OCI-LY1 (cell line): Measurements from ENCODE around the gene CACNA2D4.

ENCODE experiments used
- H2AFZ ChIP-seq: fragments of 200-600 bp; sonication (generic), shearing (Covaris generic); 2 replicates; pipeline ENCODE4 v1.6.0; 2014; ENCODE audit warnings: antibody characterized with exemption, mild to moderate bottlenecking, low read length
- H3F3A ChIP-seq: fragments of 200-600 bp; sonication (generic), shearing (Covaris generic); 2 replicates; pipeline ENCODE4 v1.6.0; 2014; ENCODE audit warnings: mild to moderate bottlenecking, antibody characterized with exemption, low read length, moderate library complexity; ENCODE audit not compliant: insufficient read depth
- H3K27ac ChIP-seq: fragments of 200-600 bp; sonication (generic); 2 replicates; pipeline ENCODE4 v1.5.1; 2014; ENCODE audit warnings: low read length, mixed run types, mild to moderate bottlenecking, low read depth; ENCODE audit not compliant: poor library complexity, severe bottlenecking
- H3K27me3 ChIP-seq: fragments of 200-600 bp; sonication (generic); 2 replicates; pipeline ENCODE4 v1.6.0; 2014; ENCODE audit warnings: antibody characterized with exemption, mild to moderate bottlenecking, low read length, moderate library complexity; ENCODE audit not compliant: insufficient read depth
- H3K36me3 ChIP-seq: fragments of 200-600 bp; sonication (generic); 2 replicates; pipeline ENCODE4 v1.6.1; 2014; ENCODE audit warnings: mild to moderate bottlenecking, antibody characterized with exemption, low read length, moderate library complexity, mixed read lengths; ENCODE audit not compliant: insufficient read depth
- H3K4me1 ChIP-seq: fragments of 200-600 bp; sonication (generic); 2 replicates; pipeline ENCODE4 v1.5.1; 2014; ENCODE audit warnings: mild to moderate bottlenecking, low read length, moderate library complexity; ENCODE audit not compliant: insufficient read depth, severe bottlenecking
- H3K4me2 ChIP-seq: fragments of 200-600 bp; sonication (generic), shearing (Covaris generic); 2 replicates; pipeline ENCODE4 v1.6.1; 2014; ENCODE audit warnings: low read length
- H3K4me3 ChIP-seq: fragments of 200-600 bp; sonication (generic); 2 replicates; pipeline ENCODE4 v1.5.1; 2014; ENCODE audit warnings: low read length, low read depth, mild to moderate bottlenecking, mixed read lengths; ENCODE audit not compliant: poor library complexity, severe bottlenecking
- H3K79me2 ChIP-seq: fragments of 200-600 bp; shearing (Covaris generic); 2 replicates; pipeline ENCODE4 v1.6.1; 2016; ENCODE audit warnings: mixed run types, low read length, mixed read lengths; ENCODE audit not compliant: insufficient read depth
- H3K9ac ChIP-seq: fragments of 200-600 bp; sonication (generic), shearing (Covaris generic); 2 replicates; pipeline ENCODE4 v1.6.1; 2014; ENCODE audit warnings: mild to moderate bottlenecking, low read length, mixed read lengths
- H3K9me2 ChIP-seq: fragments of 200-600 bp; sonication (generic), shearing (Covaris generic); 2 replicates; pipeline ENCODE4 v1.6.1; 2014; ENCODE audit warnings: low read depth, mild to moderate bottlenecking, low read length, mixed read lengths
- H3K9me3 ChIP-seq: fragments of 200-600 bp; shearing (Covaris generic); 2 replicates; pipeline ENCODE4 v1.6.1; 2014; ENCODE audit warnings: low read length, mixed read lengths
- H4K20me1 ChIP-seq: fragments of 200-600 bp; sonication (generic), shearing (Covaris generic); 2 replicates; pipeline ENCODE4 v1.6.0; 2016; ENCODE audit warnings: mild to moderate bottlenecking, low read length; ENCODE audit not compliant: insufficient read depth
- CTCF ChIP-seq: fragments of 200-600 bp; sonication (generic), shearing (Covaris generic); IDR thresholded peaks from 2 replicates; pipeline ENCODE4 v1.5.1; 2017; ENCODE audit warnings: mild to moderate bottlenecking, antibody characterized with exemption, low read length, moderate library complexity, mixed read lengths
- EZH2 ChIP-seq: fragments of 200-600 bp; sonication (generic), shearing (Covaris generic); IDR thresholded peaks from 2 replicates; pipeline ENCODE4 v1.8.0; 2017; ENCODE audit warnings: borderline replicate concordance, mixed run types, mild to moderate bottlenecking, antibody characterized with exemption, low read length, moderate library complexity, mixed read lengths

The CACNA2D4 gene

GRCh38 chr12:1766110-1766509 is 152.3 kb downstream of the CACNA2D4 start:
- Histone ChIP-seq H3F3A (no peaks in the 10 kb centered on the region; the same call in 1 of the 2 replicates), H3K9me3 (no peaks in the 10 kb centered on the region), H2AFZ (no peak overlapping the region), H3K4me1 (no peaks in the 10 kb centered on the region), H3K9me2 (no peaks in the 10 kb centered on the region), H3K27ac (no peak overlapping the region), H3K4me2 (no peak overlapping the region), H3K9ac (no peak overlapping the region), H3K27me3 (no peaks in the 10 kb centered on the region), H3K79me2 (peaks cover 35% of the 10 kb centered on the region), H3K4me3 (no peak overlapping the region), H3K36me3 (peaks cover 17% of the 10 kb centered on the region), H4K20me1 (no peaks in the 10 kb centered on the region; the same call in 1 of the 2 replicates)
- TF ChIP-seq EZH2, result no peak
- TF ChIP-seq CTCF, result no peak

DNA sequence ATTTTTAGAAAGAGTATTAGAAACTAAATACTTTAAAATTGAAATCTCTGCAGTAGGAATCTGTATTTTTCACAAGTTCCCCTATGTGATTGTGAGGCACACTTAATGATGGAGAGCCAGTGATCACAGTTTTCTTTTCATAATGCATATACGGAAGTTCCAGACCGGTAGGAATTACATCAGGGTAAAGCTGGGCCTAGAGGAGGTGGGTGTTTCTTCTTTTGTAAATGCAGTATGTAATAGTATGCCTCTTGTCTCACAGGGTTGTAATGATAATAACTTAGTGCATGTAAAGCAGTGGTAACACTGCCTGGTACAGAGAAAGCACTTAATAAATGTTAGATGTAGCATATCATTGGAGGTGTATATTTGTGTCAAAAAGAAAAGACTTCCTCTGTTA is 155.3 kb downstream of the CACNA2D4 start:
- H3K4me3 ChIP-seq, result no peak overlapping the region
- H3F3A ChIP-seq, result no peaks in the 10 kb centered on the region; the same call in 1 of the 2 replicates
- no peak overlapping the region for H3K9ac ChIP-seq
- no peak overlapping the region for H2AFZ ChIP-seq
- H3K27ac ChIP-seq, result no peak overlapping the region
- H3K9me2 ChIP-seq, result no peaks in the 10 kb centered on the region
- peaks cover 39% of the 10 kb centered on the region for H3K36me3 ChIP-seq
- H3K9me3 ChIP-seq, result peaks cover 3% of the 10 kb centered on the region; the same call in 1 of the 2 replicates
- no peak for TF ChIP-seq EZH2
- no peak for TF ChIP-seq CTCF
- no peaks in the 10 kb centered on the region for H3K4me1 ChIP-seq
- H3K79me2 ChIP-seq, result peaks cover 28% of the 10 kb centered on the region
- H4K20me1 ChIP-seq, result no peaks in the 10 kb centered on the region; the same call in 1 of the 2 replicates
- no peaks in the 10 kb centered on the region for H3K27me3 ChIP-seq
- no peak overlapping the region for H3K4me2 ChIP-seq

GRCh38 chr12:1761857-1762256 is 156.6 kb downstream of the CACNA2D4 start:
- peaks cover 52% of the 10 kb centered on the region for H3K36me3 ChIP-seq
- no peaks in the 10 kb centered on the region for H3K9me2 ChIP-seq
- no peaks in the 10 kb centered on the region for H3K27me3 ChIP-seq
- no peak overlapping the region for H2AFZ ChIP-seq
- H3F3A ChIP-seq, result no peaks in the 10 kb centered on the region
- H3K9ac ChIP-seq, result no peak overlapping the region
- no peaks in the 10 kb centered on the region for H3K4me1 ChIP-seq
- no peak for TF ChIP-seq EZH2
- no peak for TF ChIP-seq CTCF
- H3K9me3 ChIP-seq, result peaks cover 3% of the 10 kb centered on the region; the same call in 1 of the 2 replicates
- H4K20me1 ChIP-seq, result no peaks in the 10 kb centered on the region; the same call in 1 of the 2 replicates
- H3K4me2 ChIP-seq, result no peak overlapping the region
- H3K27ac ChIP-seq, result no peak overlapping the region
- H3K4me3 ChIP-seq, result no peak overlapping the region
- peaks cover 20% of the 10 kb centered on the region for H3K79me2 ChIP-seq
